Ishikawa (cell line): ENCODE results near the gene ARHGAP32.
A peak's percentile ranks its signal among the peaks of the same experiment; 100 is the strongest.

ENCODE experiments used
- CEBPB ChIP-seq: IDR thresholded peaks from 2 replicates; pipeline ENCODE4 v1.6.1; 2012
- CREB1 ChIP-seq: IDR thresholded peaks from 2 replicates; pipeline ENCODE4 v1.6.1; 2012; ENCODE audit warnings: low read depth
- EGR1 ChIP-seq: IDR thresholded peaks from 2 replicates; pipeline ENCODE4 v1.6.1; 2012
- EP300 ChIP-seq: IDR thresholded peaks from 2 replicates; pipeline ENCODE4 v1.6.1; 2012; ENCODE audit warnings: borderline replicate concordance
- FOXM1 ChIP-seq: IDR thresholded peaks from 2 replicates; pipeline ENCODE4 v1.6.1; 2012; ENCODE audit warnings: low read depth, borderline replicate concordance
- NFIC ChIP-seq: IDR thresholded peaks from 2 replicates; pipeline ENCODE4 v1.6.1; 2012
- RAD21 ChIP-seq: IDR thresholded peaks from 2 replicates; pipeline ENCODE4 v1.6.1; 2012; ENCODE audit warnings: low read depth
- TAF1 ChIP-seq: IDR thresholded peaks from 2 replicates; pipeline ENCODE4 v1.6.1; 2012; ENCODE audit warnings: low read depth, mild to moderate bottlenecking
- TCF12 ChIP-seq: IDR thresholded peaks from 2 replicates; pipeline ENCODE4 v1.6.1; 2012; ENCODE audit warnings: low read depth
- TEAD4 ChIP-seq: IDR thresholded peaks from 2 replicates; pipeline ENCODE4 v1.6.1; 2012
- YY1 ChIP-seq: IDR thresholded peaks from 2 replicates; pipeline ENCODE4 v1.6.1; 2012; ENCODE audit warnings: low read depth
- ZBTB7A ChIP-seq: IDR thresholded peaks from 2 replicates; pipeline ENCODE4 v1.6.1; 2012; ENCODE audit warnings: low read depth
- TF ChIP-seq, protein P1 (sequence below): IDR thresholded peaks from 2 replicates; pipeline ENCODE4 v1.6.1; 2012; ENCODE audit warnings: low read depth, mild to moderate bottlenecking
- TF ChIP-seq, protein P2 (sequence below): IDR thresholded peaks from 2 replicates; pipeline ENCODE4 v1.6.1; 2012
- TF ChIP-seq, protein P3 (sequence below): IDR thresholded peaks from 2 replicates; pipeline ENCODE4 v1.6.1; 2012

The ARHGAP32 gene

DNA sequence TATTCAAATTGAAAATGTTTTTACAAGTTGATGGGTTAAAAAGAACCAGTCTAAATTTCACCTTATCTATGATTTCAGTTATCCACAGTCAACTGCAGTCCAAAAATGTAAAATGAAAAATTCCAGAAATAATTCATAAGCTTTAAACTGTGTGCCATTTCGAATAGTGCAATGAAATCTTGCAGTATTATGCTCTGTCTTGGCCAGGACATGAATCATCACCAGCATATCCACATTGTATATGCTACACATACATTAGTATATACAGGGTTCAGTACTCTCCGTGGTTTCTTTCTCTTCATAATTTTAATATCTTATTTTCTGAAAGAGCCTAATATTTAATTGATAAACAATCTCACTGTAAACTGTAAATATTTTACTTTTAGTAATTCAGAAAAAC is 45.9 kb downstream of the ARHGAP32 start:
- TF ChIP-seq FOXM1: no peak
- no peak for TF ChIP-seq CREB1
- TF ChIP-seq EP300: no peak
- TF ChIP-seq TCF12: no peak
- no peak for TF ChIP-seq EGR1
- TF ChIP-seq NFIC: no peak
- TF ChIP-seq, protein P1, sequence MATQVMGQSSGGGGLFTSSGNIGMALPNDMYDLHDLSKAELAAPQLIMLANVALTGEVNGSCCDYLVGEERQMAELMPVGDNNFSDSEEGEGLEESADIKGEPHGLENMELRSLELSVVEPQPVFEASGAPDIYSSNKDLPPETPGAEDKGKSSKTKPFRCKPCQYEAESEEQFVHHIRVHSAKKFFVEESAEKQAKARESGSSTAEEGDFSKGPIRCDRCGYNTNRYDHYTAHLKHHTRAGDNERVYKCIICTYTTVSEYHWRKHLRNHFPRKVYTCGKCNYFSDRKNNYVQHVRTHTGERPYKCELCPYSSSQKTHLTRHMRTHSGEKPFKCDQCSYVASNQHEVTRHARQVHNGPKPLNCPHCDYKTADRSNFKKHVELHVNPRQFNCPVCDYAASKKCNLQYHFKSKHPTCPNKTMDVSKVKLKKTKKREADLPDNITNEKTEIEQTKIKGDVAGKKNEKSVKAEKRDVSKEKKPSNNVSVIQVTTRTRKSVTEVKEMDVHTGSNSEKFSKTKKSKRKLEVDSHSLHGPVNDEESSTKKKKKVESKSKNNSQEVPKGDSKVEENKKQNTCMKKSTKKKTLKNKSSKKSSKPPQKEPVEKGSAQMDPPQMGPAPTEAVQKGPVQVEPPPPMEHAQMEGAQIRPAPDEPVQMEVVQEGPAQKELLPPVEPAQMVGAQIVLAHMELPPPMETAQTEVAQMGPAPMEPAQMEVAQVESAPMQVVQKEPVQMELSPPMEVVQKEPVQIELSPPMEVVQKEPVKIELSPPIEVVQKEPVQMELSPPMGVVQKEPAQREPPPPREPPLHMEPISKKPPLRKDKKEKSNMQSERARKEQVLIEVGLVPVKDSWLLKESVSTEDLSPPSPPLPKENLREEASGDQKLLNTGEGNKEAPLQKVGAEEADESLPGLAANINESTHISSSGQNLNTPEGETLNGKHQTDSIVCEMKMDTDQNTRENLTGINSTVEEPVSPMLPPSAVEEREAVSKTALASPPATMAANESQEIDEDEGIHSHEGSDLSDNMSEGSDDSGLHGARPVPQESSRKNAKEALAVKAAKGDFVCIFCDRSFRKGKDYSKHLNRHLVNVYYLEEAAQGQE: no peak
- TF ChIP-seq CEBPB: no peak
- TF ChIP-seq TAF1: no peak
- no peak for TF ChIP-seq TEAD4
- no peak for TF ChIP-seq RAD21
- TF ChIP-seq, protein P2, sequence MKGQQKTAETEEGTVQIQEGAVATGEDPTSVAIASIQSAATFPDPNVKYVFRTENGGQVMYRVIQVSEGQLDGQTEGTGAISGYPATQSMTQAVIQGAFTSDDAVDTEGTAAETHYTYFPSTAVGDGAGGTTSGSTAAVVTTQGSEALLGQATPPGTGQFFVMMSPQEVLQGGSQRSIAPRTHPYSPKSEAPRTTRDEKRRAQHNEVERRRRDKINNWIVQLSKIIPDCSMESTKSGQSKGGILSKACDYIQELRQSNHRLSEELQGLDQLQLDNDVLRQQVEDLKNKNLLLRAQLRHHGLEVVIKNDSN: no peak
- TF ChIP-seq, protein P3, sequence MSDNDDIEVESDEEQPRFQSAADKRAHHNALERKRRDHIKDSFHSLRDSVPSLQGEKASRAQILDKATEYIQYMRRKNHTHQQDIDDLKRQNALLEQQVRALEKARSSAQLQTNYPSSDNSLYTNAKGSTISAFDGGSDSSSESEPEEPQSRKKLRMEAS: no peak
- no peak for TF ChIP-seq ZBTB7A

DNA sequence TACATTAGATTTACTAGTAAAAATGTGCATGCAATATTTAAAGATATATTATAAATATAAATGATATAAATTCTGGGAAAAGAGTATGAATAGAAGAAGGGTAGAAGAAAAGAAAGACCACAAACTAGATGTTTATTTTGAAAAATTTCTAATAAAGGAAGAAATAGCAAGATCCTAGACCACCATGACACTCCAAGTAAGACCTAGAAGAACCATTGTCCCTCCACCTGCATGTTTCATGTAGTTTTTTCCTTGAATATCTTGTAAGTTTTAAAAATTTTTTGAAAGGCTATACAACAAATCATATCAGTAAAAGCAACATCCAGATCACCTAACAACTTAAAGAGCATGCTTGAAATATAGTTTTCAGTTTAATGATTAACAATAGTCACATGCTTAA is 46.8 kb downstream of the ARHGAP32 start:
- TF ChIP-seq ZBTB7A (no peak), FOXM1 (no peak), YY1 (no peak), CREB1 (no peak), NFIC (no peak), TAF1 (no peak), RAD21 (no peak), TCF12 (no peak), TEAD4 (no peak), EGR1 (no peak), CEBPB (no peak), EP300 (no peak)
- TF ChIP-seq, protein P2: no peak
- TF ChIP-seq, protein P3: no peak
- TF ChIP-seq, protein P1: no peak

DNA sequence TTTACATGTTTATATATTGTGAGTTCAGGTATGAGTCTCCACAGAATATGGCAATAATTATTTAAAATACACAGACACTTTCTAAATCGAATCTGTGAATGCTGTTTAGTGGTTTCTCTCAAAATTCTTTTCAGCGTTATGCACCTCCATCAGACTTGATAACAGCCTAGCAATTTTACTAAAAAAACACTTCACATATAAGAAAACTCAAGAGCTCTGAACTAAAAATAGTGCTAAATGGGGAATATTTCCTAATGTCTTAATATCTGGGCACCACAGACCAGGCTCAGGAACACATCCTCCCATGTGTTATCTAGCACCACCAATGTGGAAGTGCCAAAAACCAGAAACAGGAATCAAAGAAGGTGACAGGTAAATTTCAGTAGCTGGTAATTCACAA is 47.9 kb downstream of the ARHGAP32 start:
- TF ChIP-seq ZBTB7A: no peak
- TF ChIP-seq CEBPB: no peak

DNA sequence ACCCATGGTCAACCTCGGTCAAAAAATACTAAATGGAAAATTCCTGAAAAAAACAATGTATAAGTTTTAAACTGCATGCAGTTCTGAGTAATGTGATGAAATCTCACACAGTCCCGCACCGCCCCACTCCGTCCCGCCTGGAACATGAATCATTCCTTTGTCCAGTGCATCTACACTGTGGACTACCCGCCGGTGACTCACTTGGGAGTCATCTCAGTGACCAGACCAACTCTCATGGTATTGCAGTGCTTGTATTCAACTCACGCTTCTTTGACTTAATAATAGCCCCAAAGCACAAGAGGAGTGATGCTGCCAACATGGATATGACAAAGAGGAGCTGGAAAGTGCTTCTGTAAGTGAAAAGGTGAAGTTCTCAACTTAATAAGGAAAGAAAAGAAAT is 48.8 kb downstream of the ARHGAP32 start:
- peak; percentile 84 for TF ChIP-seq CEBPB
- TF ChIP-seq, protein P2: 0 out of 2 replicates have a peak, but pooled peaks have one; percentile 8
- TF ChIP-seq YY1: no peak
- TF ChIP-seq, protein P3: peak; percentile 52; the same call in 1 of the 2 replicates
- TF ChIP-seq NFIC: peak; percentile 29
- TF ChIP-seq, protein P1: no peak
- TF ChIP-seq TAF1: no peak
- TF ChIP-seq CREB1: no peak
- TF ChIP-seq TCF12: peak; percentile 88
- TF ChIP-seq TEAD4: peak; percentile 65; the same call in 1 of the 2 replicates
- peak; percentile 88 for TF ChIP-seq EP300
- peak; percentile 9; the same call in 1 of the 2 replicates for TF ChIP-seq RAD21
- peak; percentile 53; the same call in 1 of the 2 replicates for TF ChIP-seq FOXM1
- TF ChIP-seq ZBTB7A: no peak
- no peak for TF ChIP-seq EGR1
